ENCODE data around the gene DLG1.
"Not testable (repeated sequence)": the region's sequence is repeated elsewhere in the genome, so short reads cannot be mapped to it uniquely, and the experiment has no call there.

DLG1 gene

DNA sequence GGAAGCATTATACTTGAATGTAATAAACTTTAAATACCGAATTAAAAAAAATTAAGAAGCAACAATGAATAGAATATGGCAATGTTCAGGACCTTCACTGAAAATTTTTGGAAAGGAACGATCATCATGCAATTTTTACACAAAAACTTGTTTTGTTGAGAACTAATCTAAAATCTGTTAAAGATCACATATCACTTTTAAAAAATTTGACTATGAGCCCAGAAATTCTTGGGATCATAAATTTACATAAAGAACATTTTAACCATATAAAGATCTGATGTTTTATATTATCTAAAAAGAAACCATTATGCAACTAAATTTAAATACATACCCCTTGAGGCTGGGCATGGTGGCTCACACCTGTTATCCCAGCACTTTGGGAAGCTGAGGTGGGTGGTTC, 192.6 kb downstream of the DLG1 start:
- no peak for DNase-seq (ENCODE audit: low read depth in 1 of 2, low spot score in 1 of 2)

GRCh38 chr3:197104738-197105137, 193.7 kb downstream of the DLG1 start:
- DNase-seq (ENCODE audit: low read depth in 1 of 2, low spot score in 1 of 2): no peak

GRCh38 chr3:197103766-197104165, 194.6 kb downstream of the DLG1 start:
- no peak for DNase-seq (ENCODE audit: low read depth in 1 of 2, low spot score in 1 of 2)

- DNase-seq (ENCODE audit: low read depth in 1 of 2, low spot score in 1 of 2): no peak
Measured at GRCh38 chr3:197093871-197094270, 204.5 kb downstream of the DLG1 start.

DNA sequence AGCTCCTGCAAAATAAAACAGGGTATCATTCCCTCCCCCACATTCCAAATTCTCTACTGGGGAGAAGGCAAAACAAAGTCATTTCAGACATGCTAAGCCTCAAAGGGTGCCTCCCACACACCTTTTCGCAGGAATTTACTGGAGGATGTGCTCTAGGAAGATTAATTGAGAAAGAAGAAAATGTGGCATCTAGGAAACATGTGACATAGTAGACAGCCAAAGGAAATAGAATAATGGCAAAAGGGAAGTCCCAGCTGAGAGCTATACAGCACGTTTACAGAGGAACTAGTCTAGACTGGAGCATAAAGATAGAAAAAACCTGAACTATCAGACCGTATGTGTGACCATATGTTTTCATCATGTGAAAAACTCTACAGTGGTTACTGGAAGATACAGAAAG, 210.0 kb downstream of the DLG1 start:
- no peak for DNase-seq (ENCODE audit: low read depth in 1 of 2, low spot score in 1 of 2)

DNA sequence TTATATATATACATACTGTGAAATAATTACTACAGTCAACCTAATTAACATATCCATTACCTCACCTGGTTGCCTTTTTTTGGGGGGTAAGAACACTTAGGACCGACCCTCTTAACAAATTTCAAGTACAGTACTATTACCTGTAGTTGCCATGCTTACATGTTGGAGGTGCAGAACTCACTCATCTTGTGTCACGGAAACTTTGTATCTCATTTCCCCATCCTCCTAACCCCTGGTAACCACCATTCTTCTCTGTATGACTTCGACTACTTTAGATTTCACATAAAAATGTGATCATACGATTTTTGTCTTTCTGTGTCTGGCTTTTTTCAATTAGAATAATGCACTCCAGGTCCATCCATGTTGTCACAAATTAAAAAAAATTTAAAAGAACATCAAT, 213.3 kb downstream of the DLG1 start:
- DNase-seq (ENCODE audit: low read depth in 1 of 2, low spot score in 1 of 2): no peak

GRCh38 chr3:197083486-197083885, 214.9 kb downstream of the DLG1 start:
- DNase-seq (ENCODE audit: low read depth in 1 of 2, low spot score in 1 of 2): no peak

DNA sequence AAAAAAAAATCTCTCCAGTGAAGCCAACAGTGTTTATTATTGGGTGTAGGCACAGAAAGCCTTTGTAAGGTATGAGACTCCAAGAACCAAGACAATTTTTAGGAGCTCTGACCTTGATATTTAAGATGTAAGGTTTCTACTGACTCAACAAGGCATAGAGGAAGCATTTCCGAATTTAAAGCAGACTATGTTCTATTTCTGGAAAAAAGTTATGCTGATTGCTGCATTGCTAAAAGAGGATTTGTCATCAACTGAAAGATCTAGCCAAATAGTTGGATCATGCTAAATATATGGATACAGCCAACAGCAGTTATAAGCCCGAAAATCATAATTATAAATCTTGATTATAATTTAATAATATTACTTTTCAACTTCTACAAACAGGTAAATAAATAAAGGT, 215.5 kb downstream of the DLG1 start:
- DNase-seq (ENCODE audit: low read depth in 1 of 2, low spot score in 1 of 2): no peak

DNA sequence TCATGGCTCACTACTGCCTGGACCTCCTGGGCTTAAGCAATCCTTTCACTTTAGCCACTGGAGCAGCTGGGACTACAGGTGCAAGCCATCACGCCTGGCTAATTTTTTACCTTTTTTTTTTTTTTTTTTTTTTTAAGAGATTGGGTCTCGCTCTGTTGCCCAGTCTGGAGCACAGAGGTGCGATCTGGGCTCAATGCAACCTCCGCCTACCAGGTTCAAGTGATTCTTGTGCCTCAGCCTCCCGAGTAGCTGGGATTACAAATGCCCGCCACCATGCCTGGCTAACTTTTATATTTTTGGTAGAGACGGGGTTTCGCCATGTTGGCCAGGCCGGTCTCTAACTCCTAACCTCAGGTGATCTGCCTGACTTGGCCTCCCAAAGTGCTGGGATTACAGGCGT, 218.1 kb downstream of the DLG1 start:
- DNase-seq (ENCODE audit: low read depth in 1 of 2, low spot score in 1 of 2): no peak

DNA sequence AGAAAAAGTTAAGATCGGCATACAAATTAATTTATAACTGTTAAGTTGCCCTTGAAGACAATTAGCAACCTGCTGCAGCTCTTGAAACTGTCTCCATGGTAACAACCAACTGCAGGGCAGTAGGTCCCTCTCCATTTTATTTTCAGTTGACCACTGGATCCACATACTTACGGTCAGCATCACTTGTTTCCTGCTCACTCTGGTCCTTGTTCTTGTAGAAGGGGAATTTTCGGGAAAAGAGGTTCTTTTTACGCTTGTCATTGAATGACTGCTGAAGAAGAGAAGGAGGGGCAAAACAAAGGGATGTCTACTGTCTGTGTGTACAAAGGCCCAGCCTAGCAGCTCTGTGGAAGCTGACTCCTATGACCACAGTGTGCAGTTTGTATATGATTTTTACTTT, 222.0 kb downstream of the DLG1 start:
- no peak for DNase-seq (ENCODE audit: low read depth in 1 of 2, low spot score in 1 of 2)

DNA sequence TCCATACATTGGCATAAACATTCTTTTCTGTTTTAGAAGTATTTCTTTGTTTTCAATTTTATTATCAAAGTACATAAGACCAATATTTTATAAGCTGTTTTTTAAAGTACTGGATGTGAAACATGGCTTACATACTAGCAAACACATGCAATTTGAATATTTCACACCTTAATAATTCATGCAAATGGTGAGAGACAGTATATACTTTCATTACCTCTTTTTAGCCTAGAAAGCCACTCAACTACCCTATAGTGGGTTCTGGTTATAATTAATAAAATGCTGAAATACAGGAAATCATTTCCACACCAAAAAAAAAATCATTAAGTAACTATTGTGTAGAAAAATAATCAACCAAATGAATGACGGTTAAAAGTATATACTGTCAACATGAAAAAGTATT, 230.3 kb downstream of the DLG1 start:
- no peak for DNase-seq (ENCODE audit: low read depth in 1 of 2, low spot score in 1 of 2)

DNA sequence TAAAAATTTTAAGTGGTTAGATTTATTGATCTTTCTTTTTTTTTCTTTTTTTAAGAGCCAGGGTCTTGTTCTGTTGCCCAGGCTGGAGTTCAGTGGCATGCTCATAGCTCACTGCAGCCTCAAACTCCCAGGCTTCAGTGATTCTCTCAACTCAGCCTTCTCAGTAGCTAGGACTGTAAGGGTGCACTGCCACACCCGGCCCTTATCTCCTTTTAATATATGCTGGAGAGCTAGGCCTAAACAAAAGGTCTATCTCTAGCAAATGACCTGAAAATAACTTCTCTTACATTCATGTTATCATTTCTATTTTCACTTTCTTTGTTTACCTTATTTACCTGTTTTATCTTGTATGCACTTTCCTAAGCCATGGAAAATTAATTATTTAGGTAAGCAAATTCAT, 233.6 kb downstream of the DLG1 start:
- no peak for DNase-seq (ENCODE audit: low read depth in 1 of 2, low spot score in 1 of 2)

DNA sequence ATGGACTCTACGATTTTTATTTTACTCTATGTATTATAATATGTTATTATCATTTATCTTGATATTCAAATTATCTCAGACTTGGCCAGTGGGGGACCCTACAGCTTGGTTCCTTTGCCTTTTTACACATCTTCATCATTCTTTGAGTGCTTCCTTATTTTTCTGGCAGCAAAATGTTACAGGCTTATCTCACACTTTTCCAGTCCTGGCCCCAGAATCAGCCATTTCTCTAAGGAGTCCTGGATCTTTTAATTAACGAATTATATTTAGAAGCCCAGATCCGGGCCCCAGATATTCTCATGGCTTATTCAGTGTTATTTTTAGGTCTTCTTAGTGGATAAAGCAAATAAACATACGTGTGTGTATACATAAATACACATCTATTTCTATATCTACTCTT, 236.0 kb downstream of the DLG1 start:
- no peak for DNase-seq (ENCODE audit: low read depth in 1 of 2, low spot score in 1 of 2)

- DNase-seq (ENCODE audit: low read depth in 1 of 2, low spot score in 1 of 2): not testable (repeated sequence)
Measured at GRCh38 chr3:197051637-197052036, 246.8 kb downstream of the DLG1 start.

- DNase-seq (ENCODE audit: low read depth in 1 of 2, low spot score in 1 of 2): no peak
Measured at GRCh38 chr3:197050511-197050910, 247.9 kb downstream of the DLG1 start.

DNA sequence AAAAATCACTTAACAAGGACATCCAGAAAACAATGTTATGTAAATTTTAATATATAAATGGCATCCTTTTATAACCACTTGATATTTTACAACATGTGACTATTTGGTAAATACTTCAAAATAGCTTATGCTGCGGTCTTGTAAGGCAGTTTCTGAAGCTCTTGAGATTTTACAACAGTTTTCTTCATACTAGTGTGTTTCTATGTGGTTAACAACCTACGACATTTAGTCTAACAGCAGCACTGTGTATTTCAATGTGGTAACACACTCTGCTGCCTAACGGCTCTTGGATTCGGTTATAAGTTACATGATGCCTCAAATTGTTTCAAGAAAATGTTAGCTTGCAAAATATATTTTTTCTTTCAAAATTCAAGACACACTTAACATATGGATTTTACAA, 255.9 kb downstream of the DLG1 start:
- DNase-seq (ENCODE audit: low read depth in 1 of 2, low spot score in 1 of 2): no peak

DNA sequence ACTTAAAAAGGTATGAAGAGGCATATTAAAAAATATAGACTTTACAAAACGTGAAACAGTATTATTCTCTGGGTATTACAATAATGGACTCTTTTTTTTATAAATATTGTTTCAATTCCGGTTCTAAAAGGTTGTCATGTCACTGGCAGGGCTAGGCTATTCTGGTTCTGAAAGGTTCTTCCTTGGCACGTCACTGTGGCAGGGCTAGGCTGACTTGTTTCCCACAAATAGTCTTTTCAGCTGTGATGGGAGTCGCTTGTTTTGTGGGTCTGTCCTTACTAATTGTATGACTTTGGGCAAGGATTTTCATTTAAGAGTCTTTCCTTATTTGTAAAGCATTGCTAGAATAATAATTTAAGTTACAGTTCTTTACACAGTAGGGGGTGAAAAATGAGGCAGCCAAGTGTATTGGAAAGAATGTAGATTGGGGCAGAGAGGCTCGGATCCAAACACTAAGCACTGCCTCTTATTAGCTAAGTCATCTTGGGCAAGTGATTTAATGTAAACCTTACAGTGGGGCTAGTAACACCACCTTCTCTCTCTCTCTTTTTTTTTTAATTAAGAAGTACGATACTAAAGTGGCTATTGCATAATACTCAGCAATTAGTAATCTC, 256.4 kb downstream of the DLG1 start:
- DNase-seq (ENCODE audit: low read depth in 1 of 2, low spot score in 1 of 2): no peak

DNA sequence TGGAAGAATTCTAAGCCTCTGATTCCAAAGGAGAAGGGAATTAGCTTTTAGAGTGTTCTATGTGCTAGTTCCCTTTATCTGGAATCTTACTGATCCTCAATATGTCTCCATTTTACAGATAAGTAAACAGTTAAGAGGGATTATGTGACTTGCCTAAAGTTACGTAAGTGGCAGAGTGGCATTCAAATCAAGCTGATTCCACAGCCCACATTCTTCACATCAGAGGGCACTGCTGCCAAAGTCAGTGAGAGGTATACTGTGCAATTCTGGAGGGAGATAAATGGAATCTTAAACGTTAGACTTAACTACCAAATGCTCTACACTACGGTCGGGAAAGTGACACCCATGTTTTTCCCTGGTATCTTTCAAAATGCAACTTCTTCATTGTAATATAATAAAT, 257.8 kb downstream of the DLG1 start:
- no peak for DNase-seq (ENCODE audit: low read depth in 1 of 2, low spot score in 1 of 2)

DNA sequence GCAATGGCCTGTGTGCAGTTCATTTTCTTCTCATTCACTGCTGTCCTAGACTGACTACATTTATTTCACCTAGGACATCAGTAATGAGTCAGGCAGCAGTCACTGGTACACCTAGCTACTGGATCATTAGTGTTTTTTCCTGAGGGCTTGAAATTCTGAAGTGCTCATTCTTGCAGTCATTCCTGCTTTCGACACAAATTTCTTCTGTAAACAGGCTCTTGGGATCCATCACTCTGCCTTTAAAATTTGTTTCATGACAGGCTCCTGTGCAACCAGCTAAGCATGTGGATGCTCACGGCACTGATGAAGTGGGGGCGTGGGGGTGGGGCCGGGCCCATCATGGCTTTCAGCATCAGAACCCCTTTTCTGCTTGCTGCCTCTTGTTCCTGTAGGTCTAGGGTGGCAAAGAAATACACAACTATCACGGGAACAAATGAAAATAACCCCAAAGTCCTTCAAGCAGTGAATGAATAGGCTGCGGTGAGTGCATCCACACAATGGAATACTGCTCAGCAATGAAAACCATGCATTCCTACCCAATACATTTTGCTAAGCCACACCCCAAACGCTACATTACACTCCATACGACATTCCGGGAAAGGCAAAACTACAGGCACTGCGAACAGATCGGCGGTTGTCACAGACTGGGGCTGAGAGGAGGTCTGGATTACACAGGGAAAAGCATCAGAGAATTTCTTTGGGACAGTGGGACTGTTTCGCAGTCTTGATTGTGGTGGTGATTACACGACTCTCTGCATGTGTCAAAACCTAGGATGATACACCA, 259.5 kb downstream of the DLG1 start:
- DNase-seq (ENCODE audit: low read depth in 1 of 2, low spot score in 1 of 2): no peak

DNA sequence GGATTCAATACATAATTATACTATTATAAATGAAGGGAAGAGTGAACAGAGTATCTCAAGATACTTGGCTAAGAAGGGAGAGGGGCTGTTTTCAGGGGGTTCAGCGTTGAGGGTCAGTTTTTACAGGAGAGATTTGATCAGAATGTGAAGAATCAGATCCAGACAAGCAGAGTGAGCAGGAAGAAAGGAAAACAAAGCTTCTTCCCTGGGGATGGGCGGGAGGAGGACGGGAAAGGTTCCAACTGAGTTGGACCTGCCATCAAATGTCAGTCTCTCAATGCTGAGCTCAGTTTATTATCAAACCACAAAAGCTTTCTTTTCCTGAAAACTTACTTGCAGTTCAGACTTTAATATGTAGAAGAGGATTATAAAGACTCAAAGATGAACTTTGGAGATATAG, 262.8 kb downstream of the DLG1 start:
- no peak for DNase-seq (ENCODE audit: low read depth in 1 of 2, low spot score in 1 of 2)

DNA sequence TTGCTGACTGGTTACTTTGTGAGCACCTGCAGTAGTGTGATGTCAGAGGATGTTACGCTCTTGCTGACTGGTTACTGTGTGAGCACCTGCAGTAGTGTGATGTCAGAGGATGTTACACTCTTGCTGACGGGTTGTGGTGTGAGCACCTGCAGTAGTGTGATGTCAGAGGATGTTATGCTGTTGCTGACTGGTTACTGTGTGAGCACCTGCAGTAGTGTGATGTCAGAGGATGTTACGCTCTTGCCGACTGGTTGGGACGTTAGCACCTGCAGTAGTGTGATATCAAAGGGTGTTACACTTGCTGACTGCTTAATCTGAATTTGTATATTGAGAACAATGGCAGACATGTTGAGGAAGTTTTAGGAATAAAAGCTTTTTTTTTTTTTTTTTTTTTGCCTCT, 263.6 kb downstream of the DLG1 start:
- not testable (repeated sequence) for DNase-seq (ENCODE audit: low read depth in 1 of 2, low spot score in 1 of 2)

DNA sequence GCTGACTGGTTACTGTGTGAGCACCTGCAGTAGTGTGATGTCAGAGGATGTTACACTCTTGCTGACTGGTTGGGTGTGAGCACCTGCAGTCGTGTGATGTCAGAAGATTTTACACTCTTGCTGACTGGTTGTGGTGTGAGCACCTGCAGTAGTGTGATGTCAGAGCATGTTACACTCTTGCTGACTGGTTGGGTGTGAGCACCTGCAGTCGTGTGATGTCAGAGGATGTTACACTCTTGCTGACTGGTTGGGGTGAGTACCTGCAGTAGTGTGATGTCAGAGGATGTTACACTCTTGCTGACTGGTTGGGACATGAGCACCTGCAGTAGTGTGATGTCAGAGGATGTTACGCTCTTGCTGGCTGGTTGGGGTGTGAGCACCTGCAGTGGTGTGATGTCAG, 264.6 kb downstream of the DLG1 start:
- not testable (repeated sequence) for DNase-seq (ENCODE audit: low read depth in 1 of 2, low spot score in 1 of 2)

Data from activated T-helper 1 cell treated with anti-CD3 and anti-CD28 coated beads, Interleukin-2, amount 50 U/mL, for 16 hours (primary cell).